Heart left ventricle (tissue), 13 donors: ENCODE data around the gene DLX2.

Source experiments
- POLR2A ChIP-seq, 2 donors: fragments of 450-650 bp; IDR thresholded peaks; one replicate each; pipeline ENCODE4 v1.6.1; 2017; ENCODE audit warnings: antibody characterized with exemption in 2 of 2, mild to moderate bottlenecking in 2 of 2, moderate library complexity in 2 of 2
- TF ChIP-seq, protein P1 (sequence below), 12 donors: fragments of 200-600 bp; sonication (generic) in 4 of 12; IDR thresholded peaks; one replicate each; pipeline versions ENCODE4 v1.5.0 to v1.8.0; 2018 to 2022; ENCODE audit warnings: antibody characterized with exemption in 12 of 12, mild to moderate bottlenecking in 5 of 12
- donor health status: ischemic (EF 13 %, LVEDD 7.1; RV severe dilation, severe dysfunction).
- donor health status: DM: no; HTN: yes; CAD: no.
- donor health status: DM: no; HTN: no; CAD: no.
- donor health status: ischemic (EF 25% LVEDD 6.9; RV normal size, moderate dysfunction).
- donor health status: ischemic (EF 25% LVEDD 5.7; RV mildly dilated, moderate dysfunction).
- donor health status: ischemic (EF 35%, LVEDD 5.7; RV mildly dilated, moderate dysfunction).
- donor health status: nonischemic (EF 11% LVEDD 7.7; RV severe dilation, severe dysfunction).
- donor health status: DM: yes; HTN: yes; CAD: no.
- donor health status: PGD.
- donor health status: ischemic (EF 29% LVEDD 5.4; RV normal size, mild dysfunction).
- donor health status: nonischemic (EF 23%, LVEDD 6.1; RV moderate dilation, normal function).

DNA sequence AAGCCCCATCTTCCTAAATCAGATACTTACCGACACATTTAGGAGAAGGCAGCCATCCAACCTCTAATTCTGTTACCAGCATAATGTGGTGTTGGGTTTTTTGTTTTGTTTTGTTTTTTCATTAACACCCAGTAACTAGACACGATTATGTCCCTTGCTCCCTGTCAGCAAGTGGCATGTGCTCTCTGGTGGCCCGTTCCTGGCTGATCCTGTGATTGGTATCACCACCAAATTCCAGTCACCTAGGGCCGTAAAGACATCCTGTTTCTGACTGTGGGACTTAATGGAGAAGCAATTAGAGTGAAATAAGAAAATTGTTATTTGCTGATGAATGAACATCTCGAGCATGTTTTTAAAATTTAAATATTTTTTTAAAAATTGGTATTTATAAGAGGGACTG lies 23.3 kb downstream of the DLX2 start:
- TF ChIP-seq, protein P1, sequence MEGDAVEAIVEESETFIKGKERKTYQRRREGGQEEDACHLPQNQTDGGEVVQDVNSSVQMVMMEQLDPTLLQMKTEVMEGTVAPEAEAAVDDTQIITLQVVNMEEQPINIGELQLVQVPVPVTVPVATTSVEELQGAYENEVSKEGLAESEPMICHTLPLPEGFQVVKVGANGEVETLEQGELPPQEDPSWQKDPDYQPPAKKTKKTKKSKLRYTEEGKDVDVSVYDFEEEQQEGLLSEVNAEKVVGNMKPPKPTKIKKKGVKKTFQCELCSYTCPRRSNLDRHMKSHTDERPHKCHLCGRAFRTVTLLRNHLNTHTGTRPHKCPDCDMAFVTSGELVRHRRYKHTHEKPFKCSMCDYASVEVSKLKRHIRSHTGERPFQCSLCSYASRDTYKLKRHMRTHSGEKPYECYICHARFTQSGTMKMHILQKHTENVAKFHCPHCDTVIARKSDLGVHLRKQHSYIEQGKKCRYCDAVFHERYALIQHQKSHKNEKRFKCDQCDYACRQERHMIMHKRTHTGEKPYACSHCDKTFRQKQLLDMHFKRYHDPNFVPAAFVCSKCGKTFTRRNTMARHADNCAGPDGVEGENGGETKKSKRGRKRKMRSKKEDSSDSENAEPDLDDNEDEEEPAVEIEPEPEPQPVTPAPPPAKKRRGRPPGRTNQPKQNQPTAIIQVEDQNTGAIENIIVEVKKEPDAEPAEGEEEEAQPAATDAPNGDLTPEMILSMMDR (IDR thresholded peaks at IDR 0.05): no peak
- no peak for TF ChIP-seq POLR2A (IDR thresholded peaks at IDR 0.05)
